ENCODE results near the gene BAHCC1. TPM values are rescaled to one million over a fixed set of nuclear protein-coding genes. Genes with fewer than 3 reads are reported as not detected.

The BAHCC1 gene
- total and polyA plus RNA-seq, 2 of the 8 experiments (the other 6 are each of a cell fraction or from before 2014, with no cell fraction given): 0.26 to 0.58 TPM

- H4K20me1 ChIP-seq (replicated peaks in 1 of 2; ENCODE audit: control insufficient read depth in 1 of 2, insufficient read depth in 2 of 2, low read length in 2 of 2): no peaks in the 10 kb centered on the region
- H3K14ac ChIP-seq (ENCODE audit: insufficient read length): no peak overlapping the region
- peak overlapping the region; percentile 55 to 69 for H3K4me2 ChIP-seq (ENCODE audit: insufficient read depth in 1 of 2, low read depth in 2 of 2, low read length in 2 of 2)
- H2BK12ac ChIP-seq (ENCODE audit: low read depth, low read length): no peak overlapping the region
- TF ChIP-seq GABPA (IDR thresholded peaks at IDR 0.05; ENCODE audit: borderline replicate concordance, insufficient read depth, low read length) (no peak), POLR2AphosphoS5 (IDR thresholded peaks at IDR 0.05; ENCODE audit: low read depth, low read length) (no peak), GTF2F1 (IDR thresholded peaks at IDR 0.05; ENCODE audit: borderline replicate concordance, low read depth, low read length) (no peak), ATF3 (IDR thresholded peaks at IDR 0.05; ENCODE audit: insufficient read depth, low read depth, low read length) (no peak)
- TF ChIP-seq, protein P1, sequence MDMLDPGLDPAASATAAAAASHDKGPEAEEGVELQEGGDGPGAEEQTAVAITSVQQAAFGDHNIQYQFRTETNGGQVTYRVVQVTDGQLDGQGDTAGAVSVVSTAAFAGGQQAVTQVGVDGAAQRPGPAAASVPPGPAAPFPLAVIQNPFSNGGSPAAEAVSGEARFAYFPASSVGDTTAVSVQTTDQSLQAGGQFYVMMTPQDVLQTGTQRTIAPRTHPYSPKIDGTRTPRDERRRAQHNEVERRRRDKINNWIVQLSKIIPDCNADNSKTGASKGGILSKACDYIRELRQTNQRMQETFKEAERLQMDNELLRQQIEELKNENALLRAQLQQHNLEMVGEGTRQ (IDR thresholded peaks at IDR 0.05; ENCODE audit: low read length): no peak
- H2BK20ac ChIP-seq (ENCODE audit: low read length): no peak overlapping the region
- no peaks in the 10 kb centered on the region for H3K79me1 ChIP-seq (ENCODE audit: low read depth, low read length)
- H3K36me3 ChIP-seq (ENCODE audit: control insufficient read depth in 2 of 4, insufficient read depth in 4 of 4, low read length in 3 of 4): no peaks in the 10 kb centered on the region
- no peaks in the 10 kb centered on the region for H3K9me3 ChIP-seq (ENCODE audit: insufficient read depth in 2 of 2, low read depth in 1 of 2, low read length in 1 of 2)
- no peaks in the 10 kb centered on the region; the same call in 1 of the 2 replicates for H3K23me2 ChIP-seq (ENCODE audit: low read depth, low read length)
- ChIA-PET CTCF (ENCODE audit: partially characterized antibody) (interaction anchor here (1.0 to 1.3 kb wide), 8 partner anchors 11 to 269 kb away, joined by 3 to 7 read pairs (median 4); no protein-coding TSS in a partner anchor), POLR2A (ENCODE audit: partially characterized antibody) (interaction anchor here (0.8 to 1.4 kb wide), 2 partner anchors 44 to 145 kb away, joined by 3 read pairs; no protein-coding TSS in a partner anchor)
- no peak overlapping the region; the same call in 1 of the 2 replicates for H2BK5ac ChIP-seq (ENCODE audit: low read depth, low read length)
- H3K4me1 ChIP-seq (replicated peaks in 1 of 4; ENCODE audit: control insufficient read depth in 3 of 4, insufficient read depth in 4 of 4, low read length in 3 of 4): peaks cover 0 to 9% (median 3%) of the 10 kb centered on the region in 4 experiments; a peak in 3 of 7 replicates
- H3K79me2 ChIP-seq (ENCODE audit: control insufficient read depth in 1 of 2, insufficient read depth in 2 of 2, low read length in 2 of 2): no peaks in the 10 kb centered on the region
- H3K4ac ChIP-seq (replicated peaks; ENCODE audit: insufficient read length, low read depth, low read length): no peak overlapping the region
- H4K5ac ChIP-seq (ENCODE audit: insufficient read length, low read depth, low read length): no peak overlapping the region
- no peak overlapping the region for H2AFZ ChIP-seq (ENCODE audit: low read length)
- no peak overlapping the region for H3K27ac ChIP-seq (ENCODE audit: low read depth, low read length)
- 0 out of 2 replicates have a peak overlapping the region, but pooled peaks have one; percentile 72 for H2BK15ac ChIP-seq (ENCODE audit: low read length)
- peak overlapping the region; percentile 48; the same call in 1 of the 2 replicates for H3K18ac ChIP-seq (ENCODE audit: extremely low read depth, low read length)
- H3K23ac ChIP-seq (ENCODE audit: insufficient read length): no peak overlapping the region
- peak overlapping the region; percentile 35; the same call in 1 of the 2 replicates for H4K8ac ChIP-seq (ENCODE audit: extremely low read depth, insufficient read depth, low read length)
- no peak for FAIRE-seq
- no peak overlapping the region for H2BK120ac ChIP-seq (replicated peaks; ENCODE audit: low read depth, low read length)
- WGBS, 2 experiments (ENCODE audit: extremely low coverage in 1 of 2, insufficient coverage in 1 of 2, insufficient read length in 1 of 2, insufficient replicate concordance in 2 of 2, low coverage in 1 of 2, low lambda C conversion rate in 2 of 2, missing lambda C conversion rate in 1 of 2): 84% methylated on average over 30 of the region's 30 CpGs; no CpG with 5 or more reads in 1 of the 2 experiments
- no peak for DNase-seq (ENCODE audit: low read depth in 1 of 2, low spot score in 2 of 2)
- no peak overlapping the region for H2AK5ac ChIP-seq (ENCODE audit: low read depth, low read length)
- H3K27me3 ChIP-seq (replicated peaks in 1 of 4; ENCODE audit: control insufficient read depth in 3 of 4, extremely low read depth in 1 of 4, insufficient read depth in 3 of 4, low read length in 3 of 4): peaks cover 0 to 16% (median 2%) of the 10 kb centered on the region in 4 experiments; a peak in 4 of 7 replicates
- H3K4me3 ChIP-seq (ENCODE audit: extremely low read depth in 1 of 4, insufficient read depth in 2 of 4, low read depth in 3 of 4, low read length in 4 of 4): peak overlapping the region in 2 of 4 experiments; percentile 19 to 48; a peak in 3 of 8 replicates
- no peak overlapping the region for H3K9ac ChIP-seq (replicated peaks in 1 of 4; ENCODE audit: extremely low read depth in 1 of 4, low read depth in 3 of 4, low read length in 3 of 4)
- no peak overlapping the region for H3K56ac ChIP-seq (replicated peaks; ENCODE audit: insufficient read length, low read depth, low read length)
- no peak overlapping the region for H4K91ac ChIP-seq (replicated peaks; ENCODE audit: insufficient read length, low read length)
Measured at GRCh38 chr17:81365601-81366585, 29.4 kb upstream of the BAHCC1 start.

Measured in H1 (cell line).